Muscle layer of colon (tissue), 2 donors: ENCODE results near the gene RARG.
"Not testable (repeated sequence)": the region's sequence is repeated elsewhere in the genome, so short reads cannot be mapped to it uniquely, and the experiment has no call there.

Experiments used
- H3K27ac ChIP-seq: one replicate; pipeline ENCODE4 v1.7.0; 2013; ENCODE audit warnings: low read depth, mild to moderate bottlenecking, low read length, moderate library complexity
- H3K27me3 ChIP-seq, 2 donors: one replicate each; pipeline ENCODE4 v1.7.0; 2013; ENCODE audit warnings: low read length in 2 of 2, mild to moderate bottlenecking in 2 of 2; ENCODE audit not compliant: insufficient read depth in 2 of 2, control insufficient read depth in 1 of 2
- H3K36me3 ChIP-seq: one replicate; pipeline ENCODE4 v1.7.0; 2013; ENCODE audit warnings: mild to moderate bottlenecking, low read length; ENCODE audit not compliant: insufficient read depth
- H3K4me1 ChIP-seq: one replicate; pipeline ENCODE4 v1.7.0; 2013; ENCODE audit warnings: mild to moderate bottlenecking, low read length; ENCODE audit not compliant: insufficient read depth
- H3K4me3 ChIP-seq, 2 donors: one replicate each; pipeline ENCODE4 v1.7.0; 2013; ENCODE audit warnings: low read length in 2 of 2, low read depth in 1 of 2, mild to moderate bottlenecking in 1 of 2, moderate library complexity in 1 of 2
- H3K9ac ChIP-seq: one replicate; pipeline ENCODE4 v1.7.0; 2013; ENCODE audit warnings: low read length
- H3K9me3 ChIP-seq: one replicate; pipeline ENCODE4 v1.7.0; 2013; ENCODE audit warnings: mild to moderate bottlenecking, low read length
- donor health status: abdominal sarcoma.
- donor health status: Adenocarcinoma of cecum.

Gene RARG

GRCh38 chr12:53212931-53213330 lies 19.1 kb downstream of the RARG start:
- Histone ChIP-seq H3K4me1 (peaks cover 51% of the 10 kb centered on the region), H3K9me3 (no peaks in the 10 kb centered on the region), H3K4me3 (no peak overlapping the region), H3K27me3 (no peaks in the 10 kb centered on the region), H3K9ac (no peak overlapping the region), H3K36me3 (peaks cover 53% of the 10 kb centered on the region), H3K27ac (no peak overlapping the region)

GRCh38 chr12:53211476-53212381 lies 20.3 kb downstream of the RARG start:
- no peak overlapping the region for H3K27ac ChIP-seq
- no peaks in the 10 kb centered on the region for H3K9me3 ChIP-seq
- H3K9ac ChIP-seq, result no peak overlapping the region
- H3K27me3 ChIP-seq, result no peaks in the 10 kb centered on the region
- no peak overlapping the region for H3K4me3 ChIP-seq
- H3K4me1 ChIP-seq, result peaks cover 40% of the 10 kb centered on the region
- H3K36me3 ChIP-seq, result peaks cover 53% of the 10 kb centered on the region

GRCh38 chr12:53210843-53211242 lies 21.2 kb downstream of the RARG start:
- peaks cover 53% of the 10 kb centered on the region for H3K36me3 ChIP-seq
- no peak overlapping the region for H3K9ac ChIP-seq
- H3K27ac ChIP-seq, result no peak overlapping the region
- H3K4me3 ChIP-seq, result no peak overlapping the region
- no peaks in the 10 kb centered on the region for H3K27me3 ChIP-seq
- H3K4me1 ChIP-seq, result peaks cover 32% of the 10 kb centered on the region
- H3K9me3 ChIP-seq, result no peaks in the 10 kb centered on the region

GRCh38 chr12:53208877-53209463 lies 23.0 kb downstream of the RARG start:
- H3K9ac ChIP-seq, result no peak overlapping the region
- no peaks in the 10 kb centered on the region for H3K9me3 ChIP-seq
- no peak overlapping the region for H3K4me3 ChIP-seq
- peaks cover 38% of the 10 kb centered on the region for H3K36me3 ChIP-seq
- H3K27ac ChIP-seq, result no peak overlapping the region
- peaks cover 17% of the 10 kb centered on the region for H3K4me1 ChIP-seq
- no peaks in the 10 kb centered on the region for H3K27me3 ChIP-seq

- peaks cover 33% of the 10 kb centered on the region for H3K36me3 ChIP-seq
- peak overlapping the region; percentile 19 for H3K27ac ChIP-seq
- H3K9me3 ChIP-seq, result no peaks in the 10 kb centered on the region
- no peak overlapping the region for H3K9ac ChIP-seq
- peaks cover 16% of the 10 kb centered on the region for H3K4me1 ChIP-seq
- H3K4me3 ChIP-seq, result no peak overlapping the region
- no peaks in the 10 kb centered on the region for H3K27me3 ChIP-seq
Observed at GRCh38 chr12:53208435-53208834, 23.6 kb downstream of the RARG start.

GRCh38 chr12:53207042-53207441 lies 25.0 kb downstream of the RARG start, which contains the start of gene ITGB7:
Gene ITGB7, minus strand, starts transcription at chr12:53207251. Its CDS starts 6,808 bp downstream, at chr12:53200443.
- no peak within 1 kb of the TSS for H3K9ac ChIP-seq
- no peaks in the 10 kb centered on the region for H3K27me3 ChIP-seq
- H3K36me3 ChIP-seq, result peaks cover 19% of the 10 kb centered on the region
- H3K9me3 ChIP-seq, result no peaks in the 10 kb centered on the region
- H3K4me1 ChIP-seq, result peaks cover 16% of the 10 kb centered on the region
- H3K4me3 ChIP-seq, result no peak within 1 kb of the TSS
- peak within 1 kb of the TSS; percentile 19 for H3K27ac ChIP-seq

GRCh38 chr12:53205747-53206419 lies 26.1 kb downstream of the RARG start:
- Histone ChIP-seq H3K36me3 (peaks cover 7% of the 10 kb centered on the region), H3K4me3 (no peak overlapping the region), H3K27ac (no peak overlapping the region), H3K9me3 (no peaks in the 10 kb centered on the region), H3K27me3 (no peaks in the 10 kb centered on the region), H3K9ac (no peak overlapping the region), H3K4me1 (peaks cover 16% of the 10 kb centered on the region)

- no peaks in the 10 kb centered on the region for H3K27me3 ChIP-seq
- no peaks in the 10 kb centered on the region for H3K36me3 ChIP-seq
- H3K27ac ChIP-seq, result no peak overlapping the region
- no peaks in the 10 kb centered on the region for H3K9me3 ChIP-seq
- no peak overlapping the region for H3K4me3 ChIP-seq
- H3K9ac ChIP-seq, result no peak overlapping the region
- peaks cover 15% of the 10 kb centered on the region for H3K4me1 ChIP-seq
Observed at GRCh38 chr12:53204351-53204750, 27.7 kb downstream of the RARG start.

GRCh38 chr12:53202316-53202715 lies 29.7 kb downstream of the RARG start:
- H3K9ac ChIP-seq, H3K27ac ChIP-seq, H3K4me3 ChIP-seq, H3K27me3 ChIP-seq, H3K4me1 ChIP-seq, H3K36me3 ChIP-seq, H3K9me3 ChIP-seq: not testable (repeated sequence)

GRCh38 chr12:53201639-53202038 lies 30.4 kb downstream of the RARG start:
- H3K36me3 ChIP-seq, result no peaks in the 10 kb centered on the region
- H3K4me1 ChIP-seq, result peaks cover 5% of the 10 kb centered on the region
- H3K4me3 ChIP-seq, result no peak overlapping the region

GRCh38 chr12:53201177-53201541 lies 30.9 kb downstream of the RARG start:
- peaks cover 5% of the 10 kb centered on the region for H3K4me1 ChIP-seq
- H3K4me3 ChIP-seq, result no peak overlapping the region
- H3K27ac ChIP-seq, result no peak overlapping the region
- no peaks in the 10 kb centered on the region for H3K9me3 ChIP-seq
- no peak overlapping the region for H3K9ac ChIP-seq
- no peaks in the 10 kb centered on the region for H3K36me3 ChIP-seq
- no peaks in the 10 kb centered on the region for H3K27me3 ChIP-seq

More at GRCh38 chr12:53201639-53202038, 30.4 kb downstream of the RARG start:
- H3K27me3 ChIP-seq, result no peaks in the 10 kb centered on the region
- H3K9me3 ChIP-seq, result no peaks in the 10 kb centered on the region
- no peak overlapping the region for H3K27ac ChIP-seq
- no peak overlapping the region for H3K9ac ChIP-seq
